Activated CD8-positive, alpha-beta memory T cell treated with anti-CD3 and anti-CD28 coated beads, Interleukin-2, amount 50 U/mL, for 1 hour (primary cell): ENCODE measurements around the gene LRRC32.

Experiments
- DNase-seq: peaks from one replicate; pipeline ENCODE4 v3.0.0-alpha.2; 2020; ENCODE audit errors: extremely low read depth

Gene LRRC32, protein sequence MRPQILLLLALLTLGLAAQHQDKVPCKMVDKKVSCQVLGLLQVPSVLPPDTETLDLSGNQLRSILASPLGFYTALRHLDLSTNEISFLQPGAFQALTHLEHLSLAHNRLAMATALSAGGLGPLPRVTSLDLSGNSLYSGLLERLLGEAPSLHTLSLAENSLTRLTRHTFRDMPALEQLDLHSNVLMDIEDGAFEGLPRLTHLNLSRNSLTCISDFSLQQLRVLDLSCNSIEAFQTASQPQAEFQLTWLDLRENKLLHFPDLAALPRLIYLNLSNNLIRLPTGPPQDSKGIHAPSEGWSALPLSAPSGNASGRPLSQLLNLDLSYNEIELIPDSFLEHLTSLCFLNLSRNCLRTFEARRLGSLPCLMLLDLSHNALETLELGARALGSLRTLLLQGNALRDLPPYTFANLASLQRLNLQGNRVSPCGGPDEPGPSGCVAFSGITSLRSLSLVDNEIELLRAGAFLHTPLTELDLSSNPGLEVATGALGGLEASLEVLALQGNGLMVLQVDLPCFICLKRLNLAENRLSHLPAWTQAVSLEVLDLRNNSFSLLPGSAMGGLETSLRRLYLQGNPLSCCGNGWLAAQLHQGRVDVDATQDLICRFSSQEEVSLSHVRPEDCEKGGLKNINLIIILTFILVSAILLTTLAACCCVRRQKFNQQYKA

DNA sequence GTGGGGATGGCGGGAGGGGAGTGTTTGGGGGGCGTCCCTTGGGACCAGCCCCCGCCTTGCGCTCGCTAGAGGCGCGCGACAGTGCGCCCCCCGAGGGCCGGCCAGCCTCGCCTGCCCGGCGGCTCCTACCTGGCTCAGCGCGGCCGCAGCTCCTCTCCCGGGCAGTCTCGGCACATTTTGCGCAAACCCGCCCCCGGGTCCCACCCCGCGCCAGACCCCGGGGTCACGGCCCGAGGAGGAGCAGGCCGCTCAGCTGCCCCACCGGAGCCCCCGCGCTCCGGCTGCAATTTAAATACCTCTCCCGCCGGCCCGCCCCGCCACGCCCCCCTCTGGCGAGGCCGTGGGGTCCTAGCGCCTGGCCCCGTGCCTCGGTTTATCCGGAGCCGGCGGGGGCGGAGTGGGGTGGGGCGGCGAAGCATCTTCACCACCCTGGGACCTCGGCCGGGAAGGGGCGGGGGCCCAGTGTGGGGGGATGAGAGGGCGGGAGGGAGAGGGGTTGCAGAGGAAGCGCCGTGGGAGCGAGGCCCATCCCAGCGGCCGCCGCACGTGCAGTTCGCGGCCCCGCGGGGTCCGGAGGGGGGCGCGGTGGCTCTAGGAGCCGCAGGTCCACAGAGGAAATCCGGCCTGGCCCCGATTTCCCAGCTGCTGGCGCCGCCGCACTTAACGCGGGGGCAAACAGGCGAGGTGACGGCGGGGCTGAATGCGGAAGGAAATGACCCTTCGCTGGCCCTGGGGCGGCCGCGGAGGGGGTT, at the start of gene LRRC32:
LRRC32 (minus strand) TSS at position 263 of the 752 bp plus-strand sequence. CDS start 4,793 bp downstream, outside the sequence.
- no peak for DNase-seq

DNA sequence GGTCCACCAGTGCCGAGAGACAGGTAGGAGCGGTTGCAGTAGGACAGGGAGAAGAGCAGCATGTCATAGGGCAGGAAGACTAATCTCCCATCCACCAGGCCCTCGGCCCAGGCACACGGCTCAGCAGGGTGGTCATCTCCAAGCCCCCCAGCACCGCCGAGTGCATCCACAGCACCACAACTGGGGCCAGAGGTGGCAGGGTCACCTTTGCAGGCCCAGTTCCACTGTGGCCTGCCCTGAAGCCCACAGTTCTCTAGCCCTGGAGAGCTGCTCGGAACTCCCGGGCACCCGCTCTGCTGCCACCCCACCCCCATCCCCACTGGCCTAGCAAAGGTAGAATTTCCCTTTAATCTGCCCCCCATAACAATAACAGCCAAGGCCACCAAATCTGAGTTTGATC, 49.1 kb upstream of the LRRC32 start:
- no peak for DNase-seq

DNA sequence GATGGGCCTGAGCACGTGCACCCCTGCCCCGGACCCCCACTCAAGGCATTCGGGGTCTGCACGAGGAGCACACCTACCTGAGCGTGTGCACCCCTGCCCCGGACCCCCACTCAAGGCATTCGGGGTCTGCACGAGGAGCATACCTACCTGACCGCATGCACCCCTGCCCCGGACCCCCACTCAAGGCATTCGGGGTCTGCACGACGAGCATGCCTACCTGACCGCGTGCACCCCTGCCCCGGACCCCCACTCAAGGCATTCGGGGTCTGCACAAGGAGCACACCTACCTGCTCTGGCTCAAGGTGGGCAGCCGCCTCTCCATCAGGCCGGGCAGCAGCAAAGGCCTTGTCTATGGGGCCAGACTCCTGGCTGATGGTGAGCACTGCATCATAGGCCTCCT, 48.7 kb upstream of the LRRC32 start:
- no peak for DNase-seq

DNA sequence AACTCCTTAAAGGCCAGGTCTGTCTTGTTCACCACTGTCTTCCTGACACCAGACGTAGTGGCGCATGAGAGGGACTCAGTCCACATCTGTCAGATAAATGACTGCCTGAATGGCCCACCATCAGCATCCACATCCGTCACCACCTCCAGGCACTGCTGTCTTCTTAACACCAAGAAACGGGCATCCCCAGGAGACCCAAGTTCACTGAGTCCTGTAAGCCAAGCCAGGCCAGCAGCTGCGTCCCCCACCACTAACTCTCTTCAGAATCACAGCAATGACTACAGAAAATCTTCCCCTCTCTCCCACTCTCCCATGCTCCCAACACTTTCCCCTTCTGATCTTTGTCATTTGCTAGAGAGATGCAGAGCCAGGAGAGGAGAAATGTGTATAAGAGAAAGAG, 47.3 kb upstream of the LRRC32 start:
- DNase-seq = no peak

DNA sequence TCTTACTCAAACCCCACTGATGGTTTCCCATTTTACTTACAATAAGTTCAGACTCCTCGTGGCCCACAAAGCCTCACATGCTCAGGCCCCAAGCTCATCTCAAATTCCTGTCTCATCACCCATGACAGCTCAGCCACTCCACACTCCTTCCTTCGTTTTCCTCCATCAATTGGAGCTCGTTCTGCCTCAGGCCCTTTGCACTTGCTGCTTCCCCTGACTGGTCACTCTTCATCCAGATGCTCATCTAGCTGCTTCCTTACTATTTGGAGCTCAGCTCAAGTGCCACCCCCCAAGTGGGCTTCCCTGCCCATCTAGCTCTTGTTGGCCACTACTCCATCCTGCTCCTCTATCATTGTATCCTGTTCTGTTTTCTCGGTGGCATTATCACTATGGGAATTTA, 46.8 kb upstream of the LRRC32 start:
- no peak for DNase-seq

DNA sequence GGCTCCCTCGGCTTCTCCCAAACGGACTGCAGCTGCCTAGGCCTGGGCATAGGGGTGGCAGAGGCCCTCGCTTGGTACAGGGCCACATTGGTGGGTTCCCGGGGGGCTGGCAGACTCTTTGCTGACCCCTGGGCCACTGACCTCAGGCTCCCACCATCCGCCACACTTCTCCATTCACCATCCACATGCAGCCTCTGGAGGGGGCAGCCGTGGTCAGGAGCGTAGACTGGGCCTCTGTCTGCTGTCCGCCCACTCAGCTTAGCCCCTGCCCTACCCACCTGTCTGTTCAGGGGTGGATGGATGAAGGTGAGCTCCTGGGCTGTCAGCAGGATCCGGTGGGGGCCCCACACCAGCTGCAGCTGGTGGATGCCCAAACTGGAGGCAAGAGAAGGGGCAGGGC, 45.7 kb upstream of the LRRC32 start:
- no peak for DNase-seq

DNA sequence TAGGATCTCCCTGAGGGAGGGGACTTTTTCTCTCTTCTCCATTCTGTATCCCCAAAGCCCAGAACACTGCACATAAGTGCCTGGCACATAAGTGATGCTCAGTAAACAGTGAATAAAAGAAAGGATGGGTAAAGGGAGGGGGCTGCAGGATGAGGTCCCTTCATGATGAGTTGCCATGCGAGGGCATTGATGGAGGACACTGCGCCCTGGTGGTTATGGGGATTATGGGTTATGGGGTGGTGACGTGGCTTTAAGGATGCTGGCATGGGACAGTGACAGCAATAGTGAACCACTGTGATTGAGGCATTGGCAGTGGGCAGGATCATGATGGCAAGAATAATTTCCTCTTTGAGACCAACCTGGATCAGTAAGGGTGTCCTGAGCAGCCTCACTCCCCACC, 43.9 kb upstream of the LRRC32 start:
- no peak for DNase-seq

DNA sequence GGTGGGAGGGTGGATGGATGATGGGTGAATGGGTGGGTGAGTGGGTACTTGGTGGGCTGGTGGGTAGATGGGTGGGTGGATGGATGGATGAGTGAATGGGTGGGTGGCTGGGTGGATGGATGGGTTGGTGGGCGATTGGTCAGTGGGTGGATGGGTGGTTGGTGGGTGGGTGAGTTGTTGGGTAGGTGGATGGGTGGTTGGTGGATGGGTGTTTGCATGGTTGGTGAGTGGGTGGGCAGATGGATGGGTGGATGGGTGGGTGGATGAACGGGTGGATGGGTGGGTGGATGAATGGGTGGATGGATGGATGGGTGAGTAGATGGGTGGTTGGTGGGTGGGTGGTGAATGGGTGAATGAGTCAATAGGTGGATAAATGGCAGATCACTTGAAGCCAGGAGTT, 43.0 kb upstream of the LRRC32 start:
- DNase-seq = no peak

DNA sequence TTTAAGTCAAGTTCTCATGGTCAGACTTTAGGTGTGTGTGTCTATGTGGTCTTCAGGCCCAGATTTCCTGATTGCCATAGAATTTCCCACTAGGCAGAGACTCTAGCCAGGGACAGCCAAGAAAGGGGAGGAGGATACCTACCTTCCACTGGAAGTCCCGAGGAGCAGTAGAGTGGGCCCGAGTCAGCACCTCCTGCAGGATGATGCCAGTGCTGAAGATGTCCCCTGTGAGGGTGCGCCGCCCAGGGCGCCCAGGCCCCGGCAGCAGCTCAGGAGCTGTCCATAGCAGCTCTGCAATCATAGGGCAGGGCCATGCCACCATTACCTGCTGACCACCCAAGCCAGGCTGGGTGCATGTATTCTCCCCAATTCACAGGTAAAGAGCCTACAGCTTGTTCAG, 41.6 kb upstream of the LRRC32 start:
- DNase-seq = no peak

DNA sequence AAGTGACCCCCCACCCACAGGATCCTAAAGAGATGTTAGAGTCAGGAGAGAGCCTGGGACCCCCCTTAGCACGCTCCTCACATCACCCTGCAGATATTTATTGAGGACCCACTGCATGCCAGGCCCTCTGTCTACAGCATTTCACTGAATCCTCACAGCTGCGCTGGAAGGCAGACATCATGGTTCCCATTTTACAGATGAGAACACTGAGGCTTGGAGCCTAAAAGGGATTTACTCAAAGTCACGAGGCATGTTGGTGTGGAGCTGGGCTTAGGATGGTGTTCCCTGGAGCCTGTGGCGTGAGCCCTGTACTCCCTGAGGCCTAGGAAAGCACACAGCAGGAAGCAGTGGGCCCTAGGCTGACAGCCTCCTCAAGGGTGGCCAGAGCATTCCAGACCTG, 39.2 kb upstream of the LRRC32 start:
- no peak for DNase-seq

DNA sequence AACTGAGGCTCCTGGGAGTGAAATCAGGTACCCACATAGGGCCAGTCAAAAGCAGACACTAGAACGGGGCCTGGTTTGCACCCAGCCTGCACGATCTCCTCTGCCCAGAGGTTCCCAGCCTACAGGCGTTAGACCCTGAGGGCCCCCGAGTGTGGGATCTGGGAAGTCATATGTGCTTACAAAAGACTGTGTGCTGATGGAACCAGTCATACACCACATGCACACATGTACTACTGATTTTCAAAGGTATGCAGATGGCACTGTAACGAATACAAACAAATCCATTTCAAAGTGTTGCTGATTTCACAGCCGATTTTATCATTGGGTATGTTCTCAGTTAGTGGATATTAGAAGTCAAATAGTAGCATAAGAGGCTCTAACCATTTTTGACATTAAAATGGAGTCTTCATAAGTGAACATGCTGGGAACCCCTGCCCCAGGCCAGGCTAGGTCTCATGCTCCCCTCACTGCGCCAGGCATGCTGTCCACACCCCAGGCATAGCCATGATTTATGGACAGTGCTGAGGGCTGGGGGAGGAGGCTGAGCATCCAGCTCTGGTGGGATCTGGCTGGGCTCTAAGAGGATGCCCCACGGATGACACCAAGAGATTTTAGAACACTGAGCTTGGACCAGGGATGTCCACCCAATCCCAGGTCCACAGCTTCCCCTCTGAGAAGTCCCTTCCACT, 38.6 kb upstream of the LRRC32 start:
- no peak for DNase-seq

DNA sequence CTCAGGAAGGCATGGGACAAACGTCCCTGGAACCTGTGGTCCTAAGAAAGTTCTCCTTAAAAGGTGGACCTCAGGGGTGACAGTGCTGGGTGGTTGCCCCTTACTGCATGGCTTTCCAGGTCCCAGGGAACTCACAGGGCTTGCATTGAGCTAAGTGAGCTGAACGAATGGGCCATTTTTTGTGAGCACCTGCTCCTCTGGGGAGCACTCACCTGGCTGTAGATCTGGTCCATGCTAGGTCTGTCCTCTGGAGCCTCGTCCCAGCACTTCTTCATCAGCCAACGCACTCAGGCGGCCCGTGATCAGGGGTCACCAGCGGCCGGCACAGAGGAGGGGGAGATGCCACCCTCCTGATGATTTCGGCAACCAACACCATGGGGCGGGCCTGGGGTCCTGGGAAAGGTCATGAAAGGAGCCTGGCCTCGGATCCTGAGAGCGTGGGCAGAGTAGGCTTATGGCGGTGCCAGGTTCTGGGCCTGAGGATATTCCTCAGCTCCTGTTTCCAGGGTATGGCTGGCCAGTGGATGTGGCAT, 36.8 kb upstream of the LRRC32 start:
- DNase-seq = no peak

DNA sequence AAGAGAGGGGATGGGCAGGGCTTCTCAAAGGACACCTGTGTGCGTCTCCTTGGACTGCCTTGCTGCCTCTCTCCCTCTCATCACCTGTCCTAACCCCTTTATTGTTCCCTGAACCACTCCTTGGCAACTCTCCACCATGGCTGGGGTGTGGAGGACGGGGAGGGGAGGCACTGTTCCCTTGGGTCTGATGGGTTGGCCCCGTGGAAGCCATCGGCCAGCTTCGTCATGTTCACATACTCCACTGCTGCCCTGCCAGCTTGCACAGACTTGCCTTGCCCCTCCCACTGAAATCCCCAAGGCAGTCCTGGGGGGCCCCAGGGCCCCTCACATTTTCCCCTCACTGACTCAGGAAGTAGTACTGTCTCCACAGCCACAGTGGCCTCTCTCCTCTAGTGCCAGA, 36.1 kb upstream of the LRRC32 start:
- DNase-seq = no peak

DNA sequence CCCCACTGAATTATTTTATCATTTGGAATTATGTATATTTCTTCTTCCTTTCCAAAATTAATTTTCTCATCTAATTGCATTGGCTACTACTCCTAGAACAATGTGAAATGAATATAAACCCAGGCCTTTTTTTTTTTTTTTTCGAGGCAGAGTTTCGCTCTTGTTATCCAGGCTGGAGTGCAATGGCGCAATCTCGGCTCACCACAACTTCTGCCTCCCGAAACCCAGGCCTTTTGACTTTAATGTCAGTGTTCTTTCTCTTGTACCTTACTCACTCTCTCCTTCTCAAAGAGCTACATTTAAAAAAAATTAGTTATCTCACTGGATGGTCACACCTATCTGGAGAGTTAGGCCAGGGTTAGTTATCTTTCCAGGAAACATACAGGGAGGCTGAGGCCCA, 35.3 kb upstream of the LRRC32 start:
- DNase-seq = no peak

DNA sequence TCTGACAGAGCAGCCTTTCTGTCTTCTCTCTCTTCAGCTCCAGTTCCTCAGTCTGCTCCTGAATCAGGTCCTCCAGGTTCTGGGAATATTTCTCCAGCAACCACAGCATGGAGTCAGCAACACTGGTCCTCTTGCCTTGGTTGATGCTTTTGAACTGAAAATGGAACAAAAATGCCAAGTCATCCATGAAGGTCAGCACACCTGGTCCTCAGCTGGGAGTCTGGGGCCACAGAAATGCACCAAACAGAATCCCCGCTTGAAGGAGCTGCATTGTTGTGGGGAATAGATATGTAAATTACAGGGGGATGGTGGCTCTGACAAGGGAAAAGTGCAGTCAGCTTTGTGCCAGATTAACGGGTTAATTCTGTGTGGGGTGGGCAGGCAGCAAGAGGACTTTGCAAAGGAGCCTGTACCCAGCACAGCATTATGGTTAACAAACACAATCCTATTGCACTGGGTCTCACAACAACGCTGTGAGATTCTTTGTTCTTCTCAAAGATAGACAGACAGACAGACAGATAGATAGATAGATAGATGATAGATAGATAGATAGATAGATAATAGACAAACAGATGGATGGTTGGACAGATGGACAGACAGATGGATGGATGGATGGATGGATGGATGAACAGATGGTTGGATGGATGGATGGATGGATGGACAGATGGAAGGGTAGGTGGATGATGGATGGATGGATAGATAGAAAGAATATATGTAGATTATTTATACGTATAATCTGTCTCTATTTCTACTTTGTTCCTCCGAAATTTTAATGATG, 33.8 kb upstream of the LRRC32 start:
- DNase-seq = no peak

DNA sequence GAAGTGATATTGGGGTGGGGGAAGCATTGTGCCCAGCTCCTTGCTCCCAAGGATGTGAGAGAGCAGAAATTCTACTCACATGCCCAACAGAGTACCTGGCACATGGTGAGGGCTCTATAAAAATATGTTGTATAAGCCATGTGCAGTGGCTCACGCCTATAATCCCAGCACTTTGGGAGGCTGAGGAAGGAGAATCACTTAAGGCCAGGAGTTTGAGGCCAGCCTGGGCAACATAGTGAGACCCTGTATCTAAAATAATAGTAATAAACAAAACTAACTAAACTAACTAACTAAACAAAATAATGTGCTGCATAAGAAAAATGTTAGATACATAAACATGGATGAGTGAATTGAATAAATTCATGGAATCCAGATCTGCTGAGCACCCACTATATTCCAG, 33.2 kb upstream of the LRRC32 start:
- no peak for DNase-seq

DNA sequence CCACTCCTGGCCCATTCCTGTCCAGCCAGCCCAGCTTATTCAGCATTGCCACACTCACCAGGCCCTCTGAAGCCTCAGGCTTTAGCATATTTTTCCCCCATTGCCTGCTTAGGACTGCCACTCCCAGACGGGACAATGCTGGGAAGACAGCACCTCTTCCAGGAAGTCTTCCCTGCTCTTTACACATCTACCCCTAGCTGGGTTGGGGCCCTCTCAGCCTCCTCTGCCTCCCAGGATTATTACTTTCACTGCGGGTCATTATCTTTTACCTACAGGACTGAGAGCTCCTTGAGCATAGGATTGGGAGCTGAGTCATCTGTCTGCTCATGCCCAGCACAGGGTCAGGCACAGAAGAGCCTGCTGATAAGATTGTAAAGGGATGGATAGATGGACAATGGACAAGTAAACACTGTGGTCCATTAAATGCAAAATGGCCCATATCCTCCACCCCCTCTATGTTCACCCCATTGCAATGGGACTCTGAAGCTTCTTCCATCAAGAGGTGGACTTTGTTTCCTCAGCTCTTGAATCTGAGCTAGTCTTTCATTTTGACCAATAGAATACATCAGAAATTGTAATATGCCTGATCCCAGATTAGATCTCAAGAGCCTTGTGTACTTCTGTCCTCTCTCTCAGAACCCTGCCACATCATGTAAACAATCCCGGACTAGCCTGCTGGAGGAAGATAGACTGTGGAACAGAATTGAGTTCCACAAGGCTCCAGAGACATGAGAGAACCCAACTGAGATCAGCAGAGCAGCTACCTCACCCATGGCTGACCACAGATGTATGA, 32.0 kb upstream of the LRRC32 start:
- no peak for DNase-seq

DNA sequence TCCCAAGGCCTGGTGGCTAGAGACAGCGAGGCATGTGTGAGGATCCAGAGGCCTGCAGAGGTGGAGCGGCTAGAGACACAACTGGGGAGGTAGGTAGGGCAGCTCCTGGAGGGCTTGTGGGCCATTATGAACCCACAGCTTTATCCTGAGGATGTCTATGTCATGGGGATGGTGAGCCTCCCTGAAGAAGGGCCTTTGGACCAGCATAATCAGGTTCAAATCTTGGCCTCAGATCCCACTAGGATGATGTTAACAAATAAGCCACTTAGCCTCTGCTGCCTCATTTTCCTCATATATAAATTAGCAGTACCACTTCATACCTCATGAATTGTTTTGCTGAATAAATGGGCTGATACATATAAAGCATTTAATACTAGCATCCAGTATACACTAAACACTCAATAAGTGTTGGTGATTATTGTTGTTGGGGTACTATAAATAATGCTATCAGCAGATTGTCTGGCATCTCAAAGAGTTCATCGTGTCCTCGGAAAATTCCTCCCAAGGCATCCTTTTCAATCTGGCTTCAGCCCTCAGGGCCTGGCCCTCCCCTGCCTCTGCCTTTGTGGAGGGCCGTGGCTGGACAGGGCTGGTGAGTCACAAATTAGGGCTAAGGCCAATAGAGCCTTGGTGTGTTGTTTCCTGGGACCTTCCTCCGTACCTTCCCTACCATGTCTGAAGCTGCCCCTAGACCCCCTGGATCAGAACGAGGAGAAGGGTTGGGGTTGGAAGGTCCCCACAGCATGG, 30.9 kb upstream of the LRRC32 start:
- DNase-seq = no peak
